GM18907 (cell line): ENCODE results near the gene M1AP.

Source experiments
- ATAC-seq: cut with Tn5 transposase; IDR thresholded peaks from one replicate; pipeline ENCODE4 v1.9.1; 2021; ENCODE audit warnings: mild to moderate bottlenecking, moderate library complexity; ENCODE audit not compliant: unreplicated experiment

The M1AP gene

GRCh38 chr2:74599676-74600075 is 48.5 kb downstream of the M1AP start:
- no peak for ATAC-seq

- ATAC-seq: no peak
Observed at GRCh38 chr2:74597410-74597809, 50.7 kb downstream of the M1AP start.

GRCh38 chr2:74596584-74596983 is 51.5 kb downstream of the M1AP start:
- ATAC-seq: no peak

GRCh38 chr2:74593826-74594772 is 54.0 kb downstream of the M1AP start:
- no peak for ATAC-seq

- ATAC-seq: no peak
Observed at GRCh38 chr2:74588664-74589063, 59.5 kb downstream of the M1AP start.

- peak; percentile 77 for ATAC-seq
Observed at GRCh38 chr2:74587664-74588277, 60.4 kb downstream of the M1AP start.

- no peak for ATAC-seq
Observed at GRCh38 chr2:74585406-74586185, 62.5 kb downstream of the M1AP start.

GRCh38 chr2:74584088-74584645 is 64.0 kb downstream of the M1AP start:
- ATAC-seq: peak; percentile 58

GRCh38 chr2:74583504-74583903 is 64.6 kb downstream of the M1AP start:
- no peak for ATAC-seq

GRCh38 chr2:74582184-74582583 is 65.9 kb downstream of the M1AP start:
- ATAC-seq: no peak

GRCh38 chr2:74581463-74581862 is 66.7 kb downstream of the M1AP start:
- ATAC-seq: no peak

GRCh38 chr2:74578408-74578807 is 69.7 kb downstream of the M1AP start:
- ATAC-seq: no peak

- ATAC-seq: peak; percentile 42
Observed at GRCh38 chr2:74577448-74577847, 70.7 kb downstream of the M1AP start.

GRCh38 chr2:74576863-74577229 is 71.3 kb downstream of the M1AP start:
- no peak for ATAC-seq

GRCh38 chr2:74576211-74576862 is 71.8 kb downstream of the M1AP start:
- ATAC-seq: no peak

- ATAC-seq: no peak
Observed at GRCh38 chr2:74575320-74575719, 72.8 kb downstream of the M1AP start.

- peak; percentile 51 for ATAC-seq
Observed at GRCh38 chr2:74573747-74574562, 74.2 kb downstream of the M1AP start.

GRCh38 chr2:74572178-74572925 is 75.8 kb downstream of the M1AP start:
- ATAC-seq: no peak

- ATAC-seq: peak; percentile 74
Observed at GRCh38 chr2:74571058-74571457, 77.1 kb downstream of the M1AP start.
